Fibroblast of villous mesenchyme (primary cell): ENCODE results near the gene LAPTM5. TPM values are rescaled to one million over a fixed set of nuclear protein-coding genes. Genes with fewer than 3 reads are reported as not detected.

Experiments
- DNase-seq: peaks from one replicate; pipeline ENCODE4 v3.0.0-alpha.2; 2010; ENCODE audit warnings: low read depth
- H3K4me3 ChIP-seq: 2 replicates; pipeline ENCODE4 v1.5.1; 2011; ENCODE audit warnings: low read depth, mild to moderate bottlenecking, low read length
- small RNA-seq: library from RNA; depleted of rRNA; stranded (forward); fragments of <200 nt; gene quantifications from one replicate; pipeline ENCODE3, GENCODE V24; 2012
- total RNA-seq: library from RNA; depleted of rRNA; stranded (reverse); fragments of >200 nt; gene quantifications from 2 replicates; pipeline ENCODE4 v1.2.3, GENCODE V29; 2012
- TF ChIP-seq, protein P1 (sequence below): IDR thresholded peaks from 2 replicates; pipeline ENCODE4 v1.5.1; 2012; ENCODE audit warnings: low read depth, mild to moderate bottlenecking, low read length; ENCODE audit not compliant: insufficient read depth

The LAPTM5 gene
- total RNA-seq, 1 donor: not detected

DNA sequence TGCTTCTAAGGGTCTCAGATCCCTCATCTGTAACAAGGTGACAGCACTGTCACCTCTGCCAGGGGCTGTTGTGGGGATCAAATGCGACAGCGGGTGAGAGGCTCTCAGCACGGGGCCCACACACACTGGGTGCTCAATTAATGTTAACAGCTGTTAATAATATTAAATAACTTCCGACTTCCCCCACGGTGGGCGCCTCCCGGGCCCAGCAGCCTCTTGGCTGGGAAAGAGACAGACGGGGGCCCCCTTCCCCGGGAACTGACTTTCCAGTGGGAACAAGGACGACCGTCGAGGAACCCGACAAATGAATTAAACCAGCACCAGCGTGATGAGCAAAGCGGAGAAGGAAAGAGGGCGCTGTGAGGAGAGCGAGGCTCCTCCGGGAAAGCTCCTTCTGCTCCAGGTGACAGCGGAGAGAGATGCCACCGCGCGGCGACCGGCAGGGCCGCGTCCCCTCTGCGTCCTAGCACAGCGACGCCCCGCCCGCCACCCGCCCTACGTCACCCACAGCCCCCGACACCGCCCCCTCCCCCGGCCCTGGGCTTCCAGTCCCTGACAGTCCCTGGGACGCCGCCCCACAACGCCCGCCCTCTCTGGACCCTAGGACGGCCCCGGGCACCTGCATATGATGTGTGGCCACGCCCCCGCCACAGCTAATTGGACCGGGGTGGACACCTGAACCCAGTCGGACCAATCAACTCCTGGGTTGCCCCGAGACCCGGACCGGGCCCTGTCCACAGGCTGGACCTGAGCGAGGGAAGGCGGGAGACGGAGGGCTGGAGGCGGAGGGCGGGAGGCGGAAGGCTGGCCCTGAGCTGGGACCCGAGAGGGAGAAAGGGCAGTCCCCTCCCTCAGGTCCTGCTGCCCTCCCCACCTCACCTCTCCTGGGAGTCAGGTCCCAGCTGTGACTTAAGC is 72.4 kb downstream of the LAPTM5 start:
- H3K4me3 ChIP-seq: no peak overlapping the region
- TF ChIP-seq, protein P1, sequence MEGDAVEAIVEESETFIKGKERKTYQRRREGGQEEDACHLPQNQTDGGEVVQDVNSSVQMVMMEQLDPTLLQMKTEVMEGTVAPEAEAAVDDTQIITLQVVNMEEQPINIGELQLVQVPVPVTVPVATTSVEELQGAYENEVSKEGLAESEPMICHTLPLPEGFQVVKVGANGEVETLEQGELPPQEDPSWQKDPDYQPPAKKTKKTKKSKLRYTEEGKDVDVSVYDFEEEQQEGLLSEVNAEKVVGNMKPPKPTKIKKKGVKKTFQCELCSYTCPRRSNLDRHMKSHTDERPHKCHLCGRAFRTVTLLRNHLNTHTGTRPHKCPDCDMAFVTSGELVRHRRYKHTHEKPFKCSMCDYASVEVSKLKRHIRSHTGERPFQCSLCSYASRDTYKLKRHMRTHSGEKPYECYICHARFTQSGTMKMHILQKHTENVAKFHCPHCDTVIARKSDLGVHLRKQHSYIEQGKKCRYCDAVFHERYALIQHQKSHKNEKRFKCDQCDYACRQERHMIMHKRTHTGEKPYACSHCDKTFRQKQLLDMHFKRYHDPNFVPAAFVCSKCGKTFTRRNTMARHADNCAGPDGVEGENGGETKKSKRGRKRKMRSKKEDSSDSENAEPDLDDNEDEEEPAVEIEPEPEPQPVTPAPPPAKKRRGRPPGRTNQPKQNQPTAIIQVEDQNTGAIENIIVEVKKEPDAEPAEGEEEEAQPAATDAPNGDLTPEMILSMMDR: no peak

DNA sequence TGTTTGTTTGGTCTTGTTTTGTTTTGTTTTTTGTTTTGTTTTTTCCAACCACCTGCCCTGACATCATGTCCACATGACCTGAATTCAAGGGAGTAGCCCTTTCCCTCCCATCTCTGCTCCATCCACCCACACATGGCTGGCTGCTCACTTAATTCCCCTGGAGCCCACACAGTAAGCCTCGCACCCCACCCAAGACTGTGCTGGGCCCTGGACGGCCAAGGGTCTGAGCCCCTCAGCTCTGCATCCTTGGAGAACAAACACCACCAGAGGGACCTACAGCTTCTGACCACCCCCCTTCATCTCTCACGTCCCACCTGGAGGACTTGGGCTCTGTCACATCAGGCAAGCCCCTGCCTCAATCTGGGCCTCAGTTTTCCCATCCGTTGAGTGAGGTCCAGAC is 73.3 kb downstream of the LAPTM5 start:
- H3K4me3 ChIP-seq: no peak overlapping the region
- no peak for DNase-seq
- TF ChIP-seq, protein P1: no peak

More for the DNA sequence above, 72.4 kb downstream of the LAPTM5 start:
- no peak for DNase-seq

DNA sequence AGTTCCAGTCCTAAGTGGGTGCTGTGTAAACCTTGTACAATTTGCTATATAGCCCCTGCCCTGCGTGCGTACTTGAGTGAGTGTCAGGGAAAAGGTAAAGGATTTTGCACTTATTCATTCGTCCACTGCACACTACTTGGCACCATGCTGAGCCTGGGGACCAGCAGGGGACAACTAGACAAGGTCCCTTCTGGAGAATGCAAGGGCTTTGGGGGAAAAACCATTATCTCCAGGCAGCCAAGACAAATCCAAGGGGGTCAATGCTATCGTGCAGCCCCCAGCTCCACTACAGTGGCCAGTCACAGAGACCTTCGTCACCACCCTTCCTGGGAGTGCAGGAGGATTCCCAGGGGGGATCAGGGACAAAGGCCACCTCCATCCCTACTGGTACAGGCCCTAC is 73.9 kb downstream of the LAPTM5 start:
- DNase-seq: no peak
- no peak overlapping the region for H3K4me3 ChIP-seq
- TF ChIP-seq, protein P1: no peak

Small RNAs within 50 kb of the gene (small RNA-seq; reads per million reads assigned to genes)
- gene MIR4420: not detected

Other genes with a start within 250 kb of the LAPTM5 start
- not detected in 2 replicates for gene MATN1, start 34.2 kb downstream of the LAPTM5 start, total RNA-seq
- 16.8 and 32.5 TPM in 2 replicates for gene SDC3, start 151.0 kb upstream of the LAPTM5 start, total RNA-seq